HCEC 1CT (cell line): ENCODE results near the gene LMBR1L.

Experiments used
- DNase-seq: peaks from one replicate; pipeline ENCODE4 v3.0.0-alpha.2; 2017

The LMBR1L gene

GRCh38 chr12:49051373-49051764, 59.3 kb downstream of the LMBR1L start:
- DNase-seq, result no peak

- DNase-seq, result no peak
These were observed 59.9 kb downstream of the LMBR1L start for GRCh38 chr12:49050507-49051372.

GRCh38 chr12:49049566-49050224, 61.0 kb downstream of the LMBR1L start:
- DNase-seq, result peak; percentile 57

GRCh38 chr12:49048953-49049352, 61.7 kb downstream of the LMBR1L start:
- no peak for DNase-seq
